HEK293T (cell line): ENCODE measurements around the gene RTF2.

Source experiments
- CTCF ChIA-PET: fragments of 350-600 bp; formaldehyde crosslinking; extraction: SDS; loops from one replicate; lab custom pipeline; 2021; ENCODE audit warnings: antibody characterized with exemption, inconsistent platforms; lab: Yijun Ruan, JAX
- POLR2A ChIA-PET: fragments of 350-600 bp; formaldehyde crosslinking; extraction: SDS; loops from one replicate; lab custom pipeline; 2020; ENCODE audit warnings: antibody characterized with exemption, inconsistent platforms; lab: Yijun Ruan, JAX
- DNase-seq: peaks from one replicate; pipeline ENCODE4 v3.0.0; 2012; ENCODE audit warnings: mixed read lengths; ENCODE audit errors: extremely low spot score
- ARNT ChIP-seq: fragments of 450-650 bp; IDR thresholded peaks from 2 replicates; pipeline ENCODE4 v1.6.1; 2017; ENCODE audit warnings: mild to moderate bottlenecking
- BHLHE40 ChIP-seq: fragments of 450-650 bp; IDR thresholded peaks from 2 replicates; pipeline ENCODE4 v1.6.1; 2016; ENCODE audit warnings: mild to moderate bottlenecking, moderate library complexity, borderline replicate concordance
- CTBP1 ChIP-seq: fragments of 450-650 bp; IDR thresholded peaks from 2 replicates; pipeline ENCODE4 v1.6.1; 2016; ENCODE audit warnings: borderline replicate concordance
- ELF4 ChIP-seq: fragments of 450-650 bp; IDR thresholded peaks from 2 replicates; pipeline ENCODE4 v1.6.1; 2017; ENCODE audit warnings: antibody characterized with exemption
- FOXA1 ChIP-seq: fragments of 450-650 bp; IDR thresholded peaks from 2 replicates; pipeline ENCODE4 v1.6.1; 2016; ENCODE audit warnings: mild to moderate bottlenecking
- FOXK2 ChIP-seq: fragments of 450-650 bp; IDR thresholded peaks from 2 replicates; pipeline ENCODE4 v1.6.1; 2016; ENCODE audit warnings: mild to moderate bottlenecking
- FOXM1 ChIP-seq: fragments of 450-650 bp; IDR thresholded peaks from 2 replicates; pipeline ENCODE4 v1.6.1; 2017; ENCODE audit warnings: mild to moderate bottlenecking, borderline replicate concordance
- HDGF ChIP-seq: fragments of 450-650 bp; IDR thresholded peaks from 2 replicates; pipeline ENCODE4 v1.6.1; 2017; ENCODE audit warnings: antibody characterized with exemption, borderline replicate concordance
- L3MBTL2 ChIP-seq: fragments of 450-650 bp; conservative IDR thresholded peaks from 2 replicates; pipeline ENCODE4 v1.6.1; 2016; ENCODE audit warnings: mild to moderate bottlenecking
- LEF1 ChIP-seq: fragments of 450-650 bp; IDR thresholded peaks from 2 replicates; pipeline ENCODE4 v1.6.1; 2017; ENCODE audit warnings: mild to moderate bottlenecking, borderline replicate concordance
- NFRKB ChIP-seq: fragments of 450-650 bp; IDR thresholded peaks from 2 replicates; pipeline ENCODE4 v1.6.1; 2016; ENCODE audit warnings: mild to moderate bottlenecking, moderate library complexity
- PKNOX1 ChIP-seq: fragments of 450-650 bp; IDR thresholded peaks from 2 replicates; pipeline ENCODE4 v1.6.1; 2016
- SP1 ChIP-seq: fragments of 450-650 bp; IDR thresholded peaks from 2 replicates; pipeline ENCODE4 v1.6.1; 2017
- SUZ12 ChIP-seq: fragments of 450-650 bp; IDR thresholded peaks from 2 replicates; pipeline ENCODE4 v1.6.1; 2016; ENCODE audit warnings: mild to moderate bottlenecking
- TARDBP ChIP-seq: fragments of 450-650 bp; IDR thresholded peaks from 2 replicates; pipeline ENCODE4 v1.6.1; 2016
- ZNF384 ChIP-seq: fragments of 450-650 bp; IDR thresholded peaks from 2 replicates; pipeline ENCODE4 v1.6.1; 2016

Gene RTF2

GRCh38 chr20:56506103-56506502 lies 37.7 kb downstream of the RTF2 start:
- POLR2A ChIA-PET = no interaction called here
- TF ChIP-seq ARNT (no peak), CTBP1 (no peak), FOXA1 (no peak), FOXM1 (no peak), SP1 (no peak)
- CTCF ChIA-PET = interaction anchor here (0.6 kb wide), 1 partner anchor 85 kb away, joined by 3 read pairs; no protein-coding TSS in a partner anchor
- DNase-seq = no peak

- POLR2A ChIA-PET = no interaction called here
- CTCF ChIA-PET = no interaction called here
- no peak for DNase-seq
- TF ChIP-seq TARDBP (no peak), SUZ12 (no peak), CTBP1 (no peak), FOXM1 (no peak), ZNF384 (no peak), ELF4 (no peak), HDGF (no peak), FOXK2 (no peak), PKNOX1 (no peak), LEF1 (no peak), FOXA1 (no peak)
Measured at GRCh38 chr20:56511926-56512325, 43.5 kb downstream of the RTF2 start.

GRCh38 chr20:56513161-56514150 lies 45.0 kb downstream of the RTF2 start:
- POLR2A ChIA-PET = no interaction called here
- TF ChIP-seq NFRKB = no peak
- no peak for TF ChIP-seq ELF4
- TF ChIP-seq HDGF = no peak
- TF ChIP-seq ZNF384 = no peak
- no peak for TF ChIP-seq SUZ12
- no peak for TF ChIP-seq TARDBP
- TF ChIP-seq L3MBTL2 = no peak
- no peak for TF ChIP-seq FOXM1
- TF ChIP-seq FOXK2 = no peak
- no peak for TF ChIP-seq CTBP1
- TF ChIP-seq LEF1 = no peak
- no peak for TF ChIP-seq FOXA1
- TF ChIP-seq SP1 = no peak
- TF ChIP-seq BHLHE40 = no peak
- TF ChIP-seq PKNOX1 = no peak
- TF ChIP-seq ARNT = no peak
- CTCF ChIA-PET = no interaction called here
- DNase-seq = no peak

- TF ChIP-seq LEF1 = no peak
- TF ChIP-seq ELF4 = no peak
- no peak for DNase-seq
- CTCF ChIA-PET = no interaction called here
- POLR2A ChIA-PET = no interaction called here
Measured at GRCh38 chr20:56516631-56517030, 48.2 kb downstream of the RTF2 start.

GRCh38 chr20:56517211-56517610 lies 48.8 kb downstream of the RTF2 start:
- no peak for DNase-seq
- ChIA-PET CTCF (no interaction called here), POLR2A (no interaction called here)
- no peak for TF ChIP-seq BHLHE40
- no peak for TF ChIP-seq FOXA1
- no peak for TF ChIP-seq FOXK2
- no peak for TF ChIP-seq ELF4
- no peak for TF ChIP-seq ZNF384
- no peak for TF ChIP-seq HDGF
- TF ChIP-seq NFRKB = no peak
- no peak for TF ChIP-seq PKNOX1
- TF ChIP-seq L3MBTL2 = no peak

GRCh38 chr20:56517641-56518040 lies 49.2 kb downstream of the RTF2 start:
- no peak for TF ChIP-seq ELF4
- TF ChIP-seq BHLHE40 = no peak
- no peak for TF ChIP-seq CTBP1
- no peak for TF ChIP-seq HDGF
- TF ChIP-seq ZNF384 = no peak
- TF ChIP-seq TARDBP = no peak
- no peak for TF ChIP-seq PKNOX1
- TF ChIP-seq NFRKB = no peak
- no peak for TF ChIP-seq FOXK2
- no peak for TF ChIP-seq FOXM1
- TF ChIP-seq ARNT = no peak
- TF ChIP-seq SUZ12 = no peak
- CTCF ChIA-PET = no interaction called here
- POLR2A ChIA-PET = no interaction called here
- DNase-seq = no peak
